SH-SY5Y (cell line): Measurements from ENCODE around the gene PAH.

Source experiments
- GATA2 ChIP-seq: IDR thresholded peaks from 2 replicates; pipeline ENCODE4 v1.6.1; 2011; ENCODE audit warnings: mild to moderate bottlenecking, low read depth, low read length
- GATA3 ChIP-seq: IDR thresholded peaks from 2 replicates; pipeline ENCODE4 v1.6.1; 2011; ENCODE audit warnings: low read depth, mild to moderate bottlenecking, low read length, moderate library complexity

DNA sequence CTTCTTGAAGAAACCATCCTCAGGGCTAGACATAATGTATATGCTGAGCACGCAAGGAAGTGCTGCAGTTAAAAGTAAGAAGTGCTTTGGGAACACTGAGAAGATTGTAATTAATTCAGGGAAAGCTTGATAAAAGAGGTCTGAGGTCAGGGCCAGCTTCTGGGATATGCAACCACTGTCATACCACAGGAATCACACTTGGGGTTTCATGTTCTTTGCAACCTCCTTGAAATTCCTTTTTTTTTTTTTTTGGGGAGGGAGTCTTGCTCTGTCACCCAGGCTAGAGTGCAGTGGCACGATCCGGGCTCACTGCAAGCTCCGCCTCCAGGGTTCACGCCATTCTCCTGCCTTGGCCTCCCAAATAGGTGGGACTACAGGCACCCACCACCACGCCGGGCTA is 6.9 kb downstream of the PAH start:
- no peak for TF ChIP-seq GATA2
- no peak for TF ChIP-seq GATA3
